ENCODE measurements around the gene MYO1B. TPM values are rescaled to one million over a fixed set of nuclear protein-coding genes. Genes with fewer than 3 reads are reported as not detected.

Gene MYO1B
- total and polyA plus RNA-seq, 10 of the 15 experiments (the other 5 are each of a cell fraction or from before 2014, with no cell fraction given): 0.10 to 4.2 (median 1.6) TPM

DNA sequence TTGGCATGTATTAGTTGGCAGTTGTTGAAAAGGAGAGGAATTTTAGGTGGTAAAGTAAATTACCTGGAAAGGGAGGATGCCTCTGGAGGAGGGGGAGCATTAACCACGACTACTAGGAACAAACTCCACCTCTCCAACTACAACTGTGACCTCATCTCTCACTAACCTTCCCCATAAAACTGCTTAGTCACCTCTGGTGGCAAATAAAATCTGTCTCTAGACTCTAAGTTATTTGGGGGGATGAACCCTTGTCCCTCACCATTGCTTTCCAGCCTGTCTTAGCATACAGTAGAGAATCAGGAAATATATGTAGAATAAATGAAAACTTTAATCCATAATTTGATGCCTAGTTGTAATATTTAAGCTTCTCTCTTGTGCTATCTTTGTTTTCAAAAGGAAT is 27.6 kb upstream of the MYO1B start:
- Histone ChIP-seq H4K20me1 (ENCODE audit: control insufficient read depth, insufficient read depth) (no peaks in the 10 kb centered on the region), H3K9me3 (replicated peaks; ENCODE audit: control insufficient read depth, insufficient read depth, low read length) (peaks cover 8% of the 10 kb centered on the region), H3K4me1 (ENCODE audit: control insufficient read depth, insufficient read depth, low read length) (peaks cover 6% of the 10 kb centered on the region), H3K27me3 (replicated peaks in 1 of 2; ENCODE audit: control insufficient read depth in 2 of 2, insufficient read depth in 2 of 2, low read length in 1 of 2) (no peaks in the 10 kb centered on the region), H3K4me2 (ENCODE audit: control insufficient read depth, insufficient read depth) (no peak overlapping the region), H2AFZ (ENCODE audit: control insufficient read depth, low read depth, low read length) (no peak overlapping the region), H3K9ac (ENCODE audit: control insufficient read depth, insufficient read depth, low read length) (no peak overlapping the region), H3K4me3 (no peak overlapping the region), H3K27ac (ENCODE audit: control insufficient read depth, insufficient read depth) (no peak overlapping the region), H3K79me2 (ENCODE audit: control insufficient read depth, insufficient read depth, low read length) (no peaks in the 10 kb centered on the region), H3K36me3 (ENCODE audit: control insufficient read depth in 2 of 2, insufficient read depth in 2 of 2, low read length in 1 of 2) (no peaks in the 10 kb centered on the region)
- 0% methylated on average over 1 of the region's 1 CpG for WGBS (ENCODE audit: insufficient coverage, insufficient replicate concordance, low lambda C conversion rate, missing lambda C conversion rate)
- ChIA-PET RAD21 (ENCODE audit: unreplicated experiment) (interaction anchor here (2.5 kb wide), 1 partner anchor 166 kb away, joined by 9 read pairs; no protein-coding TSS in a partner anchor), POLR2A (no interaction called here), CTCF (interaction anchor here (0.7 to 4.2 kb wide), 24 partner anchors 9 to 397 kb away, joined by 3 to 17 read pairs (median 4); no protein-coding TSS in a partner anchor), SMC1A (ENCODE audit: uncharacterized antibody, unreplicated experiment) (interaction anchor here (0.6 to 2.0 kb wide), 11 partner anchors 10 to 337 kb away, joined by 3 to 11 read pairs (median 3); no protein-coding TSS in a partner anchor)
- FAIRE-seq: no peak
- no peak for DNase-seq (ENCODE audit: low read depth, low spot score)
- in situ Hi-C loops (cut with MboI): no loop called here
- ATAC-seq: no peak
- BruUV-seq (replicated peaks): no TSS peak
- TF ChIP-seq MXI1 (IDR thresholded peaks at IDR 0.05; ENCODE audit: low read depth, low read length) (no peak), BHLHE40 (IDR thresholded peaks at IDR 0.05; ENCODE audit: borderline replicate concordance in 1 of 2, low read depth in 2 of 2, low read length in 1 of 2) (no peak), ZSCAN29 (IDR thresholded peaks at IDR 0.05) (no peak), KAT2A (conservative IDR thresholded peaks at IDR 0.05; ENCODE audit: control insufficient read depth, low read depth, low read length) (no peak), ZZZ3 (IDR thresholded peaks at IDR 0.05; ENCODE audit: control insufficient read depth, insufficient read length, low read depth) (no peak)
- intact Hi-C loops (cut with micrococcal nuclease; ENCODE audit: unreplicated experiment): no loop called here

DNA sequence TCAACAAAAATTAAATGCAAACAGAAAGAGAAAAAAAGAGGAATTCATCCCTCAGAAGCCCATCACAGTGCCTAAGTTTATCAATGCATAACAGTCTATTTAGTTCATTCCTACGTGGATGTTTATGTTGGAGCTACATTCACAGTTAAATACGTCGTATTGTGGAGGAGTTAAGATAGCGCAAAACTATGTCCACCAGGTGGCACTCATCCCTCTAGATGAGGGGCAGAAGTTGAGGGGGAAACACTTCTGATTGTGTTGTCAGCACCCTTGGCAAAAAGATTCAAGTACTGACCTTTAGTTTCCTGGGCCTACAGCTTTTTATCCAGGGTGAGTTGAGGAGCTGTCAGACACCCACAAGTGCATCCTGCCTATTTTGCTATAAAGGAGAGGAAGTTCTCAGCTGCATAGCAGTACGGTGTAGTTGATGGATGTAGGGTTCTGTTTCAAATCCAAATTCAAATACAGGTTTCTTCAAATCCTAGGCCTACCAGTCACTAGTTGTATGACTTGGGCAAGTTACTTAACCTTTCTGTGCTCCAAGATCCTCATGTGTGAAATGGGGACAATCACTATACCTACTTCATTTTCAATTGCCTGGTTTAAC is 26.8 kb upstream of the MYO1B start:
- FAIRE-seq (no peak), ATAC-seq (peak; percentile 85), DNase-seq (ENCODE audit: low read depth, low spot score) (no peak)
- no peaks in the 10 kb centered on the region for H3K36me3 ChIP-seq (ENCODE audit: control insufficient read depth in 2 of 2, insufficient read depth in 2 of 2, low read length in 1 of 2)
- in situ Hi-C loops (cut with MboI): no loop called here
- WGBS (ENCODE audit: insufficient coverage, insufficient replicate concordance, low lambda C conversion rate, missing lambda C conversion rate): 32% methylated on average over 5 of the region's 5 CpGs
- no peaks in the 10 kb centered on the region for H4K20me1 ChIP-seq (ENCODE audit: control insufficient read depth, insufficient read depth)
- no peak overlapping the region for H3K4me2 ChIP-seq (ENCODE audit: control insufficient read depth, insufficient read depth)
- no TSS peak for BruUV-seq (replicated peaks)
- H3K27me3 ChIP-seq (replicated peaks in 1 of 2; ENCODE audit: control insufficient read depth in 2 of 2, insufficient read depth in 2 of 2, low read length in 1 of 2): no peaks in the 10 kb centered on the region
- RAD21 ChIA-PET (ENCODE audit: unreplicated experiment): interaction anchor here (0.8 to 2.5 kb wide), 2 partner anchors 148 to 166 kb away, joined by 3 to 9 read pairs; no protein-coding TSS in a partner anchor
- POLR2A ChIA-PET: no interaction called here
- no peak overlapping the region for H3K27ac ChIP-seq (ENCODE audit: control insufficient read depth, insufficient read depth)
- TF ChIP-seq RAD21 (IDR thresholded peaks at IDR 0.05; ENCODE audit: insufficient read depth, low read depth, low read length): peak; percentile 68
- TF ChIP-seq CBFB (IDR thresholded peaks at IDR 0.05; ENCODE audit: low read depth): no peak
- TF ChIP-seq SMC3 (IDR thresholded peaks at IDR 0.05; ENCODE audit: borderline replicate concordance, low read length): peak; percentile 68
- TF ChIP-seq PML (IDR thresholded peaks at IDR 0.05; ENCODE audit: low read length): no peak
- no peak for TF ChIP-seq NR2C1 (IDR thresholded peaks at IDR 0.05)
- TF ChIP-seq, protein P1, sequence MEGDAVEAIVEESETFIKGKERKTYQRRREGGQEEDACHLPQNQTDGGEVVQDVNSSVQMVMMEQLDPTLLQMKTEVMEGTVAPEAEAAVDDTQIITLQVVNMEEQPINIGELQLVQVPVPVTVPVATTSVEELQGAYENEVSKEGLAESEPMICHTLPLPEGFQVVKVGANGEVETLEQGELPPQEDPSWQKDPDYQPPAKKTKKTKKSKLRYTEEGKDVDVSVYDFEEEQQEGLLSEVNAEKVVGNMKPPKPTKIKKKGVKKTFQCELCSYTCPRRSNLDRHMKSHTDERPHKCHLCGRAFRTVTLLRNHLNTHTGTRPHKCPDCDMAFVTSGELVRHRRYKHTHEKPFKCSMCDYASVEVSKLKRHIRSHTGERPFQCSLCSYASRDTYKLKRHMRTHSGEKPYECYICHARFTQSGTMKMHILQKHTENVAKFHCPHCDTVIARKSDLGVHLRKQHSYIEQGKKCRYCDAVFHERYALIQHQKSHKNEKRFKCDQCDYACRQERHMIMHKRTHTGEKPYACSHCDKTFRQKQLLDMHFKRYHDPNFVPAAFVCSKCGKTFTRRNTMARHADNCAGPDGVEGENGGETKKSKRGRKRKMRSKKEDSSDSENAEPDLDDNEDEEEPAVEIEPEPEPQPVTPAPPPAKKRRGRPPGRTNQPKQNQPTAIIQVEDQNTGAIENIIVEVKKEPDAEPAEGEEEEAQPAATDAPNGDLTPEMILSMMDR (IDR thresholded peaks at IDR 0.05 in 2 of 3, conservative IDR thresholded peaks at IDR 0.05 in 1 of 3; ENCODE audit: control insufficient read depth in 2 of 3, extremely low read depth in 1 of 3, insufficient read depth in 1 of 3, low read depth in 3 of 3, low read length in 3 of 3): peak; percentile 46 to 69 (median 47); a peak in 5 of 6 replicates
- no peak overlapping the region for H3K4me3 ChIP-seq
- intact Hi-C loops (cut with micrococcal nuclease; ENCODE audit: unreplicated experiment): loop anchor here (1.0 to 2.0 kb wide), 3 partner anchors 24 to 303 kb away; no protein-coding TSS in a partner anchor
- CTCF ChIA-PET: interaction anchor here (0.6 to 4.2 kb wide), 26 partner anchors 10 to 397 kb away, joined by 3 to 17 read pairs (median 4); no protein-coding TSS in a partner anchor
- no peak overlapping the region for H2AFZ ChIP-seq (ENCODE audit: control insufficient read depth, low read depth, low read length)
- H3K9ac ChIP-seq (ENCODE audit: control insufficient read depth, insufficient read depth, low read length): no peak overlapping the region
- peaks cover 6% of the 10 kb centered on the region for H3K4me1 ChIP-seq (ENCODE audit: control insufficient read depth, insufficient read depth, low read length)
- H3K79me2 ChIP-seq (ENCODE audit: control insufficient read depth, insufficient read depth, low read length): no peaks in the 10 kb centered on the region
- SMC1A ChIA-PET (ENCODE audit: uncharacterized antibody, unreplicated experiment): interaction anchor here (0.5 to 2.0 kb wide), 12 partner anchors 10 to 336 kb away, joined by 3 to 11 read pairs (median 3); no protein-coding TSS in a partner anchor
- peaks cover 8% of the 10 kb centered on the region for H3K9me3 ChIP-seq (replicated peaks; ENCODE audit: control insufficient read depth, insufficient read depth, low read length)

All from GM12878 (cell line).